GM06990 (cell line): Measurements from ENCODE around the gene GLIS1.
"Not testable (repeated sequence)": the region's sequence is repeated elsewhere in the genome, so short reads cannot be mapped to it uniquely, and the experiment has no call there.

Experiments
- DNase-seq: peaks from one replicate; pipeline ENCODE4 v3.0.0-alpha.2; 2011; ENCODE audit not compliant: insufficient read length; ENCODE audit errors: extremely low read depth
- H3K27me3 ChIP-seq: replicated peaks from 2 replicates; pipeline ENCODE4 v1.6.0; 2011; ENCODE audit warnings: low read length; ENCODE audit not compliant: control insufficient read depth, insufficient read depth
- H3K36me3 ChIP-seq: 2 replicates; pipeline ENCODE4 v1.5.1; 2011; ENCODE audit warnings: low read length; ENCODE audit not compliant: control insufficient read depth, insufficient read depth
- H3K4me3 ChIP-seq: replicated peaks from 2 replicates; pipeline ENCODE4 v1.5.1; 2011; ENCODE audit warnings: low read depth, mild to moderate bottlenecking, control low read depth, low read length
- TF ChIP-seq, protein P1 (sequence below): IDR thresholded peaks from 2 replicates; pipeline ENCODE4 v1.5.1; 2011; ENCODE audit warnings: low read length, control low read depth, mild to moderate bottlenecking, inconsistent platforms; ENCODE audit not compliant: insufficient read depth, poor library complexity, severe bottlenecking

The GLIS1 gene

DNA sequence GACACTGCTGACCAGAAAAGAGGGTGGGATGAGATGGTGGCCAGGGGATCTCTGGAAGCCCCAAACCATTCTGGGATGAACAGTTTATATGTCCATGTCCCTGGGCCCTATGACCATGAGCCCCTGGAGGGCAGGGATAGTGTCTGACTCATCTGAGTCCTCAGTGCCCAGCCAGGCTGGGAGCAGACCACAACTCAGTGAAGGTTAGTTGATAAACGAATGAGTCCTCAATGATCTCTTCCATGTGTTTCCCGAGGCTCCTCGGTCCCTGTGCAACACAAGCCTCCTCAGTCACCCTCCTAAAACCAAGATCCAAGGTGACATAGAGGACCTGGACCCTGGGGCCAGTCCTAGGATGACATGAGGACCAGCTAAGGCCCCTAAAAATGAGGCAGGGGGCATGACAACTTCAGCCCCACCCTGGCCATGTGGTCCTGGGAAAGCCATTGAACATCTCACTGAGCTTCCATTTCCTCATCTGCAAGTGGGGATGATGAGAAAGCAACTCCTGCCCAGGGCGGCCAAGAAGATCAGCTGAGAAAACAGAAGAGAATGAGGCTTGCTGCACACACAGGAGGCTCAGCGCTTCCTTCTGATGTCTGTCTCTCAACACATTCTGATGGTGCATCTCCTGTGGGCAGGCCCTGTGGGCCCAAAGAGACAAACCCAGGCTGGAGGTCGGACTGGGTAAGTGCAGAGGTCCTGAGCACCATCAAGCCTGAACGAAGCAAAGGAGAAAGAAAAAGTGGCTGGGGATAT is 86.3 kb downstream of the GLIS1 start:
- Histone ChIP-seq H3K4me3 (no peak overlapping the region), H3K36me3 (no peaks in the 10 kb centered on the region), H3K27me3 (no peaks in the 10 kb centered on the region; the same call in none of the 2 replicates)
- TF ChIP-seq, protein P1, sequence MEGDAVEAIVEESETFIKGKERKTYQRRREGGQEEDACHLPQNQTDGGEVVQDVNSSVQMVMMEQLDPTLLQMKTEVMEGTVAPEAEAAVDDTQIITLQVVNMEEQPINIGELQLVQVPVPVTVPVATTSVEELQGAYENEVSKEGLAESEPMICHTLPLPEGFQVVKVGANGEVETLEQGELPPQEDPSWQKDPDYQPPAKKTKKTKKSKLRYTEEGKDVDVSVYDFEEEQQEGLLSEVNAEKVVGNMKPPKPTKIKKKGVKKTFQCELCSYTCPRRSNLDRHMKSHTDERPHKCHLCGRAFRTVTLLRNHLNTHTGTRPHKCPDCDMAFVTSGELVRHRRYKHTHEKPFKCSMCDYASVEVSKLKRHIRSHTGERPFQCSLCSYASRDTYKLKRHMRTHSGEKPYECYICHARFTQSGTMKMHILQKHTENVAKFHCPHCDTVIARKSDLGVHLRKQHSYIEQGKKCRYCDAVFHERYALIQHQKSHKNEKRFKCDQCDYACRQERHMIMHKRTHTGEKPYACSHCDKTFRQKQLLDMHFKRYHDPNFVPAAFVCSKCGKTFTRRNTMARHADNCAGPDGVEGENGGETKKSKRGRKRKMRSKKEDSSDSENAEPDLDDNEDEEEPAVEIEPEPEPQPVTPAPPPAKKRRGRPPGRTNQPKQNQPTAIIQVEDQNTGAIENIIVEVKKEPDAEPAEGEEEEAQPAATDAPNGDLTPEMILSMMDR, result no peak
- no peak for DNase-seq

DNA sequence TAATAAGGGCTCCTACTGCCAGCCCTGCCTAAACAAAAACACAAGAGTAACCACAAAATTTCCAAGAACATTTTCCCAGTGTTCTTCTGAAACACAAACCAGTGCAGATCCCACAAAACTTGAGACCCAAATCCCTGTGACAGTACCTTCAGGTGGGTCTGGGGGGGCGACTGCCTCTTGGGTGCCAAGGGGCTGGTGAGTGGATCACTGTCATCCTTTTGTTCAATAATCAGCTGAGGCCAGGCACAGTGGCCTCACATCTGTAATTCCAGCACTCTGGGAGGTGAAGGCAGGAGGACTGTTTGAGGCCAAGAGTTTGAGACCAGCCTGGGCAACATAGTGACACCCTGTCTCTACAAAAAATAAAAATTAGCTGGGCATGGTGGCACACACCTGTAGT is 87.6 kb downstream of the GLIS1 start:
- no peaks in the 10 kb centered on the region for H3K36me3 ChIP-seq
- no peak overlapping the region for H3K4me3 ChIP-seq
- TF ChIP-seq, protein P1, result no peak
- DNase-seq, result no peak
- H3K27me3 ChIP-seq, result no peaks in the 10 kb centered on the region; the same call in none of the 2 replicates

DNA sequence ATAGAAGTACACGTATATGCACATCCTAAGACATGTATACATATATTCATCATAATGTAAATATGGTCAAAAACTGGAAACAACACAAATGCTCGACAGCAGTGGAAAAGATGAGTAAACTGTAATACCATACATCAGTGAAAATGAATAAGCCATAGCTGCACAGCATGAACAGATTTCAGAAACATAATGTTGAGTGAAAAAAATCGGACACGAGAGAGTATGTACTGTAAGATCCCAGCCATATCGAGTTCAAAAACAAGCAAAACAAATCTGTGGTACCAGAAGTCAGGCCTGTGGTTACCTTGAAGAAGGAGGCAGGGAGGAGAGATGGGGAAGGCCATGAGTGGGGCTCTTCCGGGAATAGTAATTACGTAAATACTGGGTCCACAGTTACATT is 90.4 kb downstream of the GLIS1 start:
- Histone ChIP-seq H3K27me3 (no peaks in the 10 kb centered on the region; the same call in 1 of the 2 replicates), H3K36me3 (no peaks in the 10 kb centered on the region), H3K4me3 (no peak overlapping the region)
- DNase-seq, result no peak
- TF ChIP-seq, protein P1, result no peak

DNA sequence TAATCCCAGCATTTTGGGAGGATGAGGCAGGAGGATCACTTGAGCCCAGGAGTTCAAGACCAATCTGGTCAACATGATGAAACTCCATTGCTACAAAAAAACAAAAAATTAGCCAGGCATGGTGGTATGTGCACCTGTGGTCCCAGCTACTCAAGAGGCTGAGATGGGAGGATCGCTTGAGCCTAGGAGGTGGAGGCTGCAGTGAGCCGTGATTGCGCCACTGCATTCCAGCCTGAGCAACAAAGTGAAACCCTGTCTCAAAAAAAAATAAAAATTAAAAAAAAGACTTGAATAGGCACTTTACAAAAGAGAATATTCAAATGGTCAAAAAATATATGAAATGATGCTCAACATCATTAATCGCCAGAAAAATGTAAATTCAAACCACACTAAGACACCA is 91.0 kb downstream of the GLIS1 start:
- not testable (repeated sequence) for H3K27me3 ChIP-seq, H3K36me3 ChIP-seq, H3K4me3 ChIP-seq, DNase-seq

DNA sequence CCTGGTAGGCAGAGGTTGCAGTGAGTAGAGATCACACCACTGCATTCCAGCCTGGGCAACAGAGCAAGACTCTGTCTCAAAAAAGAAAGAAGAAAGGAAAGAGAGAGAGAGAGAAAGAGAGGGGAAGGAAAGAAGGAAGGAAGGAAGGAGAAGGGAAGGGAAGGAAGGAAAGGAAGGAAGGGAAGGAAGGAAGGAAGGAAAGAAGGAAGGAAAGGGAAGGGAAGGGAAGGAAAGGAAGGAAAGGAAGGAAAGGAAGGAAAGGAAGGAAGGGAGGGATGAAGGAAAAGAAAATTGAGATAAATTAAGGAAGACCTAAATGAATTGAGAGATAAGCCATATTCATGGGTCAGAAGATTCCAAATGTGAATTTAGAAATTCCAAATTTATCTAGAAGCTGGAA is 92.2 kb downstream of the GLIS1 start:
- TF ChIP-seq, protein P1, result no peak
- no peaks in the 10 kb centered on the region; the same call in 1 of the 2 replicates for H3K27me3 ChIP-seq
- no peaks in the 10 kb centered on the region for H3K36me3 ChIP-seq
- no peak overlapping the region for H3K4me3 ChIP-seq
- DNase-seq, result no peak

DNA sequence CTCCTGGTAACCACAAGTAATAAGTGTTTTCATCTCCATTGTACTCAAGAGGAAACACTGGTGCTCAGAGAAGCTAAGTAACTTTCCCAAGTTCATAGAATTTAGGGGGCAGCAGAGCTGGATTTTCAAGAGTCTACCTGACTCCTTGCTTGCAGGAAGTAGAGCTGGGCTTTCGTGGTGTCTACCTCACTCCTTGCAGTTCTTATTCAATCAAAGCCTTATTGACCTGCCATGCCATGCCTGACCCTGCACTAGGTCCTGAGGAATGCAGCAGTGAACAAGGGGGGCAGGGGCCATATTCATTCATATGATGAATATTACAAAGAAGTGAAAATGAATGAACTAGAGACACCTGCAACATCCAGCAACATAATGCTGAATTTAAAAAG is 93.3 kb downstream of the GLIS1 start:
- no peaks in the 10 kb centered on the region for H3K36me3 ChIP-seq

More for the DNA sequence above, 93.3 kb downstream of the GLIS1 start:
- Histone ChIP-seq H3K27me3 (no peaks in the 10 kb centered on the region; the same call in none of the 2 replicates), H3K4me3 (no peak overlapping the region)
- TF ChIP-seq, protein P1, result no peak
- DNase-seq, result no peak
